NCI-H82 (cell line): Measurements from ENCODE around the gene RPN2.

ENCODE experiments used
- DNase-seq: peaks from one replicate; lab custom pipeline; 2025; lab: John Stamatoyannopoulos, UW

The RPN2 gene

DNA sequence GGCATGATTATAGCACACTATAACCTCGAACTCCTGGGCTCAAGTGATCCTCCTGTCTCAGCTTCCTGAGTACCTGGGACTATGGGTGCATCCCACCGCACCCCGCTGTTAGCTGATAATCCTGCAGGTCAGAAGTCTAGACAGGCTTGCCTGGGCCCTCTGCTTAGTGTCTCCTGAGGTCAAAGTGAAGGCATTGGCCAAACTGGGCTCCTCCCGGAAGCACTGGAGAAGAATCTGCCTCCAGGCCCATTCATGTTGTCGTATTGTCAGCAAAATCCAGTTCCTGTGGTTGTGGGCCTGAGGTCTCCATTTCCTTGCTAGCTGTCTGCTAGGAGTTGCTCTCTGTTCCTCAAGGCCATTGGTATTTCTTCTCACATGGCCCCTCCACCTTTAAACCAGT, 6.6 kb downstream of the RPN2 start:
- DNase-seq: no peak

GRCh38 chr20:37188787-37189186, 9.7 kb downstream of the RPN2 start:
- no peak for DNase-seq

- no peak for DNase-seq
Measured at GRCh38 chr20:37189416-37190016, 10.4 kb downstream of the RPN2 start.

DNA sequence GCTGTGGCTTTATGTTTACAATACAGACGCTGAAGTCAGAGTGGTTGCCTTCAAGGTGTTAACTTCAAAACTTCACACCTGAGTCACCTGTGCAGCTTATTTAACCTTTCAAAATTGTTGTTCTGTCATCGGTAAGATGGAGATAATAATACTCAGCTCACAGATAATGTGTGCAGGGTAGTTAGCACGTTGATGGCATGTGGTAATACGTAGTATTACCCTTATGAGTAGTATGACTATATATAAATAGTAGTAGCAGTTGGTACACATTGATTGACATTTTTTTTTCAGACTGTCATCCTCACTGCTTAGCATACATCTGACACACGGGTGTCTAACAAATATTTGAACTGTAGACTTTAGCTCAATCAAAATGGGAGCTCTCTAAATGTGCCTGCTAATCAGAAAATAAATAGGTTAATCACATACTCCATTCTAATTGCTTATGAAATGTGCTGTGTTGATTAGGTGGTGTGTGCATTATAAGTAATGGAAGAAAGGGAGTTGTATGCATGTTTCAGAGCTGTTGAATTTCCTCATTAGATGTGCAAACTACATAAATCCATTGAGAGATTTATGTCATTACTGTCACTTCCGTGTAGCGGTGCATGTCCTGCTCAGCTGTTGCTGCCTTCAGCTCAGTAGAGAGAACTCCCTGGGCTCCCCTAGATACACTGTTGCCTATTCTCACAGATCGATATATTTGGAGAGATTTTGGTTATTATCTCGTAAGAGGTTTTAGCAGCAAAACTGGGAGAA, 11.4 kb downstream of the RPN2 start:
- peak; percentile 51 for DNase-seq

DNA sequence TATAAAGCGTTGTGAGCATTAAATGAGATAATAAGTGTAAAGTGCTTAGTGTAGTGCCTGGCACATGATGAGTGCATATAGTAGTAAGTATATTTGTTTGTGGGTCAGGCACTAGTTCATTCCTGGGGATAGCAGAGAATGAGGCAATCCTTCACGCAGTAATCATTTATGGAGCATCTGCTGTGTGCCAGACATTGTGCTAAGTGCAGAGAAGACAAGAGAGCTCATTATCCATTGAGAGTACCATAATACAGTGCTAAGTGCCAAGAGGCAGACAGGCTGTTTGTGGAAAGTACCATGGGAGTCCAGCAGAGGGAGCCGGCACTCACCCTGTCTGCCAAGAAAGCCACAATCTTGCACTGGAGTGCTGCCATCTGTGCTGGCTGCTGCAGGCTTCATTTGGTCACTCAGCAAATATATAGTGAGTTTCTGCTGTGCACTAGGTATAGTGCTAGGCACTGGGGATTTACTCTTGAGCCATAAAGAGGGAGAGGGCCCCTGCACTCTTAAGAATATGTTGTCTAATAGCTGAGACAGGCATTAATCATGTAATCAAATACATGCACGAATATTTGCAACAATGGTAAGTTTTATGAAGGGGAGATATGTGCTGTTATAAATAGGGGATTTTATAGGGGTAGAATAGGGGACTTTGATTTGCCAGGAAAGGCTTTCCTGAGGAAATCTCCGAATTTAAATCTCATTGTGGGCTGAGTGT, 13.2 kb downstream of the RPN2 start:
- peak; percentile 92 for DNase-seq

DNA sequence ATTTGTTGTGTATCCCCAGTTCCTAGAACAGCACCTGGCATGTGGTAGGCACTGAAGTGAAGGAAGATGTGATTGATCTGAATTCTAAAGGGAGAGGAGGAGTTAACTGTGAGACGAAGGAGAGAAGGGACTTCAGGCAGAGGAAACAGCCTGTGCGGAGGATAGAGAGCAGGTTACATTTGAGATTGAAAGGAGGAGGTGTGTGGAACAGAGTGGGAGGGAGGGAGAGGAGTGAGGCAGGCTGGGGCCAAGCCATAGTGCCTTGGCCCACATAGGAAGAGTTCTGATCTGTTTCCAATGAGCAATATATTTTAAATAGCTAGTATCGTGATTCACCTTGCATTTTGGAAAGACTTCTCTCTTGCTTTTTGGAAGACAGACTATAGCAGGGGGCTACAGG, 14.1 kb downstream of the RPN2 start:
- DNase-seq: no peak

- DNase-seq: no peak
Measured at GRCh38 chr20:37193821-37194220, 14.7 kb downstream of the RPN2 start.

DNA sequence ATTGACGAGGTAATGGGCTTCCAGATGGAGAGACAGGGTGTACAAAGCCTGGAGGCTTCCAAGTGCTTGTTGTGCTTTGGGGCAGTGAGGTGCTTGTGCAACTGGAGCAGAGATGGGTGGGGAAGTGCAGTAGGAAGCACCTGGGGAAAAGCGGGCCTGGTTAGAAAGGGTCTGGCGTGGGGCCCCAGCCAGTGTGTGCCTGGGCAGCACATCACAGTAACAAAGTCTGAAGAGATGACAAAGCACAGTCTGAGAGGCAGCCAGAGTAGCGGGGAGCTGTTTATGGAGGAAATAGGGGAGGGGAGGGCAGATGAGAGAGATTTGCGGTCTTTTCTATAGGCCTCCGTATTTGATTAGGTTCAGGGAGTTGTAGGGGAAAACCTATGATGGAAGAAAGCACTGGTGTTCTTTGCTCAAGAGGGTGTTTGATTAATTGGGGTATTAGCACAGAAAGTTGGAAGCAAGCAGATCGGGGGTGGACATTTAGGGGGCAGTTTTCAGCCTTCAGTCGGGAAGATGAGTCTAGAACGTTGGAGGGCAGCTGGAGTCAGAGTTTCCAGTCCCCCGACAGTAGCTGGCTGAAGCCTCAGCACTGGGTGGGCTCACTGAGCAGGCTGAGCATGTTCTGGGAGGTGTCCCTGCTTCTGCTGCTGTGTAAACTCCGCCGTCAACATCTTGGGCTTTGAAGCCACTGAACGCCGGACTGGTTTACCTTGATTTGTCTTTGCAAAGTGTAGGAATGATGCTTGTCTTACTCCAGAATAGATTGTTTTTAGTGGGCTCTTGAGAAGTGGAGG, 15.7 kb downstream of the RPN2 start:
- DNase-seq: no peak

- DNase-seq: no peak
Measured at GRCh38 chr20:37198932-37199660, 20.0 kb downstream of the RPN2 start.

- no peak for DNase-seq
Measured at GRCh38 chr20:37200376-37200775, 21.2 kb downstream of the RPN2 start.

DNA sequence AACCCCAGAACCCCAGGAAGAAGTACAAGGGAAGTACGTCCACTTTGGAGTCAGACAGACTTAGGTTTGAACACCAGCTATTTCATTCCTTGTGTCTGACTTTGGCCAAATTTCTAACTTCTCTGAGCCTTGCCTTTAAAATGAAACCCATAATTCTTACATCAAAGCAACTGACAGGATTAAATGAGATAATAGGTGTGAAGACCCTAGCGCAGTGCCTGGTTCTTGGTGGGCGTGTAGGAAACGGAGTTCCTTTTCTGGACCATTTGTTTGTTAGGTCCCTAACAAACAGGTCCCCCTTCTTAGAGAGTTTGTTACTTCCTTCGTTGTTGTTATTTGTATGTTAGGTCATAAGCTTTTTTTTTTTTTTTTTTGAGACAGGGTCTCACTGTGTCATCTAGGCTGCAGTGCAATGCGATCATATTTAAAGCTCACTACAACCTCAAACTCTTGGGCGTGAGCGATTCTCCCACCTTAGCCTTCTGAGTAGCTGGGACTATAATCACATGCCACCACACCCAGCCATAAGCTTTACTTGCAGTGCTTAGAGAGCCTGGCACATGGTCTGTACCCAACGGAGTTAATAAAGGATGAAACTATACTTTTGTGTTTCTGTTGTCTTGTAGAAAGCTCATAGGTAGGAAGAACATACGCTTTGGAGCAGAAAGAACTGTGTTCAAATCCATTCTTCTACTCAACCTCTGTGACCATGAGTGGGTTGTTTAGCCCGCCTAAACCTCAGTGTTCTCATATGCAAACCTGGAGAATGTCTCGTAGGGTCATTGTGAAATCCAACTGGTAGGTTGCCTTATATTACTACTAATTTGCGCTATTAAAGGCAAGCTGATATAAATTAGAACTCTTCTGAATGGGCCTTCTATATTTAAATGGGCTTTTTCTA, 22.0 kb downstream of the RPN2 start:
- DNase-seq: no peak

DNA sequence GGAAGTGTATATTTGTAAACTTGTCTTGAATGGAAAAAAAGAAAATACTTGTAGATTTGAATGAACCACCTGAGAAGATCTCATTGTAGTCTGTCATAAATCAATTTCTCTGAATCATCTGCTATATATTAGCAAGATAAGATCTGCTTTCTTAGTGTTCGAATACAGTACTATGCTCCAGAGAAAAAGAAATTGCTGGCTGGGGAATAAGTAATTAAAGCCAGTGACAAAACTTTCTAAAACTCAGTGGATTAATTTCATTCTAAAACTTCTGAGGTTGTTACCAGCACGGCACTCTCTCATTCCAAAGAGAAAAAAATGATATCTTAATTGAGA, 22.7 kb downstream of the RPN2 start:
- no peak for DNase-seq

DNA sequence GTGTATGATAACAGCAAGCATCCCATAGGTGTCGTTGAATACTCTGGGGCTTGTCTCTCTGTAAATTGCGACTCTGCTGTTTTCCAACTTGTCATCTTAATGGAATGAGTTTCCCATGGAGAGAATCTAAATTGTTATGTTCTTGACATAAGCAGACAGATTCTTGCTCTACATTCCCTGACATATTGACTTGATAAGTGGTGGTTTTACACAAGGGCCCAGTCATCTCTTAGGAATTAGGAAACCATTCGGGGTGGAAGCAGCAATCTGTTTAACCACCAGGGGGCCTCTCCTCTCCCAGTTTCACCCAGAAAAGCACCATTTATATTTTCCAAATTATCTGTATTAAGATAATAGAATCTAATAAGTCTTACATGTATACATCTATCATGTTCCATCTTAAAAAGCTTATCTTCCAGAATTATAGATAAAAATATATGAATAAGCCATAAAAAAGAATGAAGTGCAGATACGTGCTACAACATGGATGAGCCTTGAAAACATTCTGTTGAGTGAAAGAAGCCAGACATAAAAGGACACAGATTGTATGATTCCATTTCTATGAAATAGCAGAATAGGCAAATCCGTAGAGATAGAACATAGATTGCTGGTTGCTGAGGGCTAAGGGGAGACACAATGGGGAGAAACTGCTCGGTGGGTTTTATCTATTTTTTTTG, 23.3 kb downstream of the RPN2 start:
- DNase-seq: peak; percentile 55

- no peak for DNase-seq
Measured at GRCh38 chr20:37204056-37204455, 24.9 kb downstream of the RPN2 start.

- no peak for DNase-seq
Measured at GRCh38 chr20:37205130-37205529, 26.0 kb downstream of the RPN2 start.

- no peak for DNase-seq
Measured at GRCh38 chr20:37205794-37206193, 26.7 kb downstream of the RPN2 start.

DNA sequence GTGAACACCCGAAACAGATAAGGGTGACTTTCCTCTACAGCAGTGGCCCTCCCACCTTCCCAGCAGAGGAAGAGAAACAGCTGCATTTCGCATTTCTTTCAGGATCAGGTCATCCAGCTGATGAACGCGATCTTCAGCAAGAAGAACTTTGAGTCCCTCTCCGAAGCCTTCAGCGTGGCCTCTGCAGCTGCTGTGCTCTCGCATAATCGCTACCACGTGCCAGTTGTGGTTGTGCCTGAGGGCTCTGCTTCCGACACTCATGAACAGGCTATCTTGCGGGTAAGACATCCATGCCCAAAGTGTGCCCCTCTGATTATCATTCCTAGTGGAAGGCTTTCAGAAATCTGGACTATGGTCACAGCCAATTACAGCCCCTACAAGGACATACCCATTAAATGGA, 28.0 kb downstream of the RPN2 start:
- no peak for DNase-seq

DNA sequence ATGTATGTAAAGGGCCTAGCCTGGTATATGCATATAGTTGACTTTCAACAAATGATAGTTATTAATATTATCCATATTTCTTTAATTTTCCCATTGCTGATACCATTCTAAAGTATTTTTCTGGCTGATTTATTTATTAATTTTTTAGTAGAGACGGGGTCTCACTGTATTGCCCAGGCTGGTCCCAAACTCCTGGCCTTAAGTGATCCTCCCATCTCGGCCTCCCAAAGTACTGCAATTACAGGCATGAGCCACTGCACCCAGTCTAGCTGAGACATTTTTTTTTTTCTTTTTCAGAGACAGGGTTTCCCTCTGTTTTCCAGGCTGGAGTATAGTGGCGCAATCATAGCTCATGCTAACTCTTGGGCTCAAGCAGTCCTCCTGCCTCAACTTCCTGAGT, 30.1 kb downstream of the RPN2 start:
- no peak for DNase-seq

DNA sequence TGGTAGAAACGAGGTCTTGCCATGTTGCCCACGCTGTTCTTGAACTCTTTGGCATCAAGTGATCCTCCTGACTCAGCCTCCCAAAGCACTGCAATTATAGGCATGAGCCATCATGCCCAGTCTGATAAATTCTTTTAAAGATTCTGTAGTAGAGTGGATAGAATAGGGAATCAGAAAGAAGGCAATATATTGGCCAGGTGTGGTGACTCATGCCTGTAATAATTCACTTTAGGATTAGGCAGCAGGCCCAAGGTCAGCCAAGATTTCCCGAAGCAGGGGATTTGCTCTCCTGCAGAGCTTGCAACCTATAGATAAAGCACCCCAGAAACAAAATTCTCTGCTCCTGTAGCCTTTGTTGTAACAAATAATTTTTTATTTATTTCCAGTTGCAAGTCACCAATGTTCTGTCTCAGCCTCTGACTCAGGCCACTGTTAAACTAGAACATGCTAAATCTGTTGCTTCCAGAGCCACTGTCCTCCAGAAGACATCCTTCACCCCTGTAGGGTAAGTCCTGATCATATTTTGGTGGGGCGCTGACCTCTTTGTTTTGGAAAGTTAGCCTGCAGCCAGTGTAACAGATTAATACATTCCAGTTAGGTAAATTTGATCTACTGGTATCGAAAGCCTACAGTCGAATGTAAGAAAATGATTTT, 30.7 kb downstream of the RPN2 start:
- peak; percentile 38 for DNase-seq

DNA sequence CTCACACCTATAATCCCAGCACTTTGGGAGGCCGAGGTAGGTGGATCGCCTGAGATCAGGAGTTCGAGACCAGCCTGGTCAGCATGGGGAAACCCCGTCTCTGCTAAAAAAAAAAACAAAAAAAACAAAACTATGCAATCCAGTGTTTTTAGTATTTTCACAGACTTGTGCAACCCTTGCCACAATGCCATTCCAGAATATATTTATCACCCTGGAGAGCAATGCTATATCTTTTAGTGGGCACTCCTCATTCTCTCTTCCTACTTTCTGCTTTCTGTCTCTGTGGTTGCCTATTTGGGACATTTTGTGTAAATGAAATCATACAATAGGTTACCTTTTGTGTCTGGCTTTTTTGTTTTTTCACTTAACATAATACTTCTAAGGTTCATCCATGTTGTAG, 39.3 kb downstream of the RPN2 start:
- DNase-seq: no peak
